Skin of body (tissue), 2 donors: Measurements from ENCODE around the gene CORO1C. TPM values are rescaled to one million over a fixed set of nuclear protein-coding genes. Genes with fewer than 3 reads are reported as not detected.
A peak's percentile ranks its signal among the peaks of the same experiment; 100 is the strongest.

Source experiments
- DNase-seq: peaks from one replicate; lab custom pipeline; 2025; lab: John Stamatoyannopoulos, UW
- total RNA-seq: library from RNA; depleted of rRNA; stranded (reverse); fragments of >200 nt; gene quantifications from one replicate; pipeline ENCODE4 v1.2.3, GENCODE V29; 2014

Gene CORO1C
- total RNA-seq, 1 donor from 2014 or later: 141 TPM

- no peak for DNase-seq
Observed at GRCh38 chr12:108648371-108648770, 82.9 kb downstream of the CORO1C start.

DNA sequence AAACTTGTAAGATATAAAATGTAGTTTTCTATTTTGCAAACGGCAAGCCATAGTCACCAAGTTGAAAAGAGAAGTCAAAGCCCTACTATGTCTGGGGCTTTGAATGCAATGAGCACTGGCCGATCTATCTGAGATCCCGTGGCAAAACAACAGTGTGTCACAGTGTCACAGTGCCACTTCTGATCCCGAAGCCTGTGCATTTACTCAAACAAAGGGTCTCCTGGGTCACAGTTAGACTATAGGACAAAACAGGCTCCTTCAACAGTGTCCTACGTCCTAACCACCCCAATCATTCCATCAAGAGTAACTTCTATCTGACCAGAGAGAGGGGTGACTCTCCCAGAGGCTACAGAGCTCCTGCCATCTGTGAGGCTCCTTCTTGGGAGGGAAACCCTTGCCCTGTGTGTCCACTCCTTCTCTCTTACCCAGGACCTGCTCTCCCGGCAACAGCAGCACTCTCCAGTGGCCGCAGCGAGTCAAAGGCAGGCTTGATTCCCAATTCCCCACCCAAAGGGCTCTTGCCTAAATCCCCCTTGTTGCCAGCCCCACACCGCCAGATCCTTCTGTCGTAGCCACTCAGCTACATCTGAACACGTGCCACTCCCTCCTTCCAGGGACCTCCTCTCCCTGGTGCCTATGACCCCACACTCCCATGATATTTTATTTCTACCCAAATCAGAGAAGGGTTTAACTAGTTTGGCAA is 83.6 kb downstream of the CORO1C start:
- no peak for DNase-seq

GRCh38 chr12:108646600-108647579 is 84.4 kb downstream of the CORO1C start:
- DNase-seq: peak; percentile 31

- no peak for DNase-seq
Observed at GRCh38 chr12:108645686-108646599, 85.4 kb downstream of the CORO1C start.

DNA sequence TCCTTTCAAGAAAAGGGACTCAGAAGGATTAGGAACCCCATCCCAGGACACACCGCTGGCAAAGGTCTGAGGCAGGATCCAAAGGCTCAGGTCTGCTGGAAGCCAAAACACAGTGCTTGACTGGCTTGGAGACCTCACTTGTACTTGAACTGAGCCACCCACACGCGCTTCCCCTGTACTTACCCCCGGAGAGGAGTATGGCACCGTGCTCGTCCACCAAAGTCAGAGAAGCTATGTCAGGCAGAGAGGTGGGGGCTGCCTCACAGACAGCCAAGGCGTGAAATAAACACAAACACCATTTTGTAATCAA is 86.6 kb downstream of the CORO1C start:
- DNase-seq: no peak

GRCh38 chr12:108643941-108644810 is 87.1 kb downstream of the CORO1C start:
- no peak for DNase-seq

- DNase-seq: no peak
Observed at GRCh38 chr12:108642899-108643654, 88.2 kb downstream of the CORO1C start.

- peak; percentile 62 for DNase-seq
Observed at GRCh38 chr12:108642269-108642870, 88.9 kb downstream of the CORO1C start.

- DNase-seq: no peak
Observed at GRCh38 chr12:108641446-108642268, 89.7 kb downstream of the CORO1C start.

GRCh38 chr12:108640802-108641445 is 90.4 kb downstream of the CORO1C start:
- DNase-seq: no peak

- no peak for DNase-seq
Observed at GRCh38 chr12:108638997-108639822, 92.1 kb downstream of the CORO1C start.

DNA sequence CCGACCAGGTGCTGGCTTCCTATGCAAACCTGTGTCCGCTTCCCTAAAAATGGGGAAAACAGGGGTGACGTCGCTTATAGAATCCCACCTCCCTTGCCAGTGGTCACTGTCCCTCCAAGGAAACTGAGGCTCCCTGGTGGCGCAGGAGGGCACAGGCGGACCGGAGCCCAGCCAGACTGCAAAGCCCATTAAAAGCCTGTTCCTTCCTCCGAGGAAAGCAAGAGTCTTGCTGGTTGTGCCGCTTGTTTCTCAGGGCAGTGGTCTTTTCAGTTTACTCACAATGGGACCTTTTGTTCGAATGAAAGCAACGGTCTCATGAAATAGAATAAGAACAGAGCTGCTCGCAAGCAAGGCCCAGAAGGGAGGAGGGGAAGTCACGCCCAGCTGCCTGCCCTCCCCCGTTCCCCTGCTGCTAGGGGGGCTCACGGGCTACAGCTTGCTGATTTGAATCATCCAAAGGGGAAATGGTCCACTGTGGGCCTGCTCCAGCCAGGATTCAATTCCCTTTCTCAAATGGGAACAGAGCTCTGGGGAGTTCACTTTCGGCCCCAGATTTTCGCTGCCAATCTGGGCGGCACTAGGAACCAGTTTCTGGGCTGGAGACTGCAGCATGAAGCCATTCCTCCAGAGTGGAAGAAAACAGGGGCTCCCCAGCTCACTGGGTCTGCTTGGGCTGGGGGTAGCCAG is 93.0 kb downstream of the CORO1C start:
- no peak for DNase-seq

- DNase-seq: no peak
Observed at GRCh38 chr12:108637222-108637971, 93.9 kb downstream of the CORO1C start.

DNA sequence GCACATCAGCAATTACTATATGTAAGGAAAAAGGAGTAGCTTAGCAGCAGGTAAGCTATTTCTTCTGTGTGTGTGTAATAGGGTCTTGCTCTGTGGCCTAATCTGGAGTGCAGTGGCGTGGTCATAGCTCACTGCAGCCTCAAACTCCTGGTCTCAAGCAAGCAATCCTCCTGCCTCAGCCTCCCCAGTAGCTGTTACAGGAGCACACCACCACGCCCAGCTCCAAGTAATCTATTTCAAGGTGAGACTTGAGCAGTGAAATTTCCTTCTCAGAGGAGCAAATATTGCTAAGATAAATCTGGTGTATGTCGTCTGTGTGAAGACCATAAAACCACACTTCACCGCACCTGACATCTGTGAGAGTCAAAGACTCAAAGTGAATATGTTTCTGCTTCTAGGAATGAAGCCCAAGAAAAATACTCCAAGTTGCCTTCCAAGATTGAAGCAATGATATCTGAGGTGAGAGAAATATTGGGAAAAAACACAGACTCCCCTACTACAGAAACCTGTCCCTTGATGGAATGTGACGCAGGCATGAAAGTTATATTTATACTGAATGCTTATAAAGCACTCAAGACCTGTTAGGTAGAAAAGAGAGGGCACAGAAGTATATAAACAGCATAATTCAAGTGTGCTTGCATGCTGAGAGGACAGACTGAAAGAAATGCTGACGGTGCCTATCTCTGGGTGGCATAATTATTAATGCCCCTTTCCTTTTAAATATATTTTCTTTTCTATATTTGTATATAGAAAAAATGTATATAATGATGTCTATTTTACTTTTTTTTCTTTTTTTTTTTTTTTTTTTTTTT is 95.1 kb downstream of the CORO1C start:
- DNase-seq: no peak
